Uterus (tissue), 4 donors: ENCODE results near the gene PPARA. TPM values are rescaled to one million over a fixed set of nuclear protein-coding genes. Genes with fewer than 3 reads are reported as not detected.

Source experiments
- DNase-seq, 2 donors: peaks; one replicate each; pipeline ENCODE4 v3.0.0-alpha.2; 2019 to 2020
- H3K27ac ChIP-seq, 2 donors: fragments of 200-600 bp; sonication (generic); 1 replicate in 1 of 2; 2 replicates in 1 of 2; pipeline ENCODE4 v1.5.1; 2016 to 2018
- H3K27me3 ChIP-seq, 2 donors: fragments of 200-600 bp; sonication (generic); one replicate each; pipeline ENCODE4 v1.5.1; 2018 to 2019; ENCODE audit warnings: control low read depth in 1 of 2
- H3K36me3 ChIP-seq, 2 donors: fragments of 200-600 bp; sonication (generic); one replicate each; pipeline ENCODE4 v1.5.1; 2019; ENCODE audit warnings: control low read depth in 1 of 2
- H3K4me1 ChIP-seq, 2 donors: fragments of 200-600 bp; sonication (generic); one replicate each; pipeline ENCODE4 v1.5.1; 2018 to 2019; ENCODE audit warnings: control low read depth in 1 of 2
- H3K4me3 ChIP-seq, 2 donors: fragments of 200-600 bp; sonication (generic); 1 replicate in 1 of 2; 2 replicates in 1 of 2; pipeline ENCODE4 v1.5.1; 2018 to 2019; ENCODE audit warnings: mild to moderate bottlenecking in 1 of 2
- H3K9me3 ChIP-seq, 2 donors: fragments of 200-600 bp; sonication (generic); one replicate each; pipeline ENCODE4 v1.5.1; 2019; ENCODE audit warnings: control low read depth in 1 of 2
- POLR2A ChIP-seq, 2 donors: fragments of 450-650 bp; IDR thresholded peaks; one replicate each; pipeline ENCODE4 v1.6.1; 2016; ENCODE audit warnings: antibody characterized with exemption in 2 of 2, mild to moderate bottlenecking in 1 of 2, moderate library complexity in 1 of 2
- intact Hi-C: fragments of 100-400 bp; cut with DNase I; formaldehyde crosslinking; loops from one replicate; pipeline ENCODE4 v1.15.1; 2023; ENCODE audit warnings: low total_unique reads
- total RNA-seq, 4 donors: library from RNA; depleted of rRNA in 3 of 4; stranded (reverse); fragments of >200 nt in 3 of 4; gene quantifications; one replicate each; pipeline versions ENCODE4 v1.1.0 to v1.2.4, GENCODE V29; 2014 to 2023
- TF ChIP-seq, protein P1 (sequence below), 4 experiments: fragments of 200-600 bp in 2 of 4; fragments of 450-650 bp in 2 of 4; sonication (generic) in 2 of 4; IDR thresholded peaks; one replicate each; pipeline ENCODE4 v1.5.1; 2016 to 2019; ENCODE audit warnings: antibody characterized with exemption in 4 of 4, mild to moderate bottlenecking in 2 of 4, moderate library complexity in 1 of 4
- donor health status: DM: yes; HTN: yes; CAD: no.

PPARA gene
- total RNA-seq, 4 donors from 2014 or later = 1.8 to 24.8 (median 14.0) TPM

DNA sequence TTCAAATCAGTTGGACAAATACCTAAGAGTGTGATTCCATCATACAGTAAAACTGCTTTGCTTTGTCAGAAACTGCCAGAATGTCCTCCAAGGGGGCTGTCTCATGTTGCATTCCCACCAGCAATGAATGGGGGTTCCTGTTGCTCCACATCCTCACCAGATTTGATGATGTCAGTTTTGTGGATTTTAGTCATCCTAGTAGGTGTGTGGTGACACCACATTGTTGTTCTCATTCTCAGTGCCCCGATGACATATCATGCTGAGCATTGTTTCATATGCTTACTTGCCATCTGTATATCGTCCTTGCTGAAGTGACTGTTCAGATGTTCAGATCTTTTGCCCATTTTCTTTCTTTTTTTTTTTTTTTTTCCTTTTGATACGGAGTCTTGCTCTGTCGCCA, 62.7 kb downstream of the PPARA start:
- Histone ChIP-seq H3K27ac (no peak overlapping the region), H3K9me3 (no peaks in the 10 kb centered on the region), H3K27me3 (no peaks in the 10 kb centered on the region), H3K4me1 (no peaks in the 10 kb centered on the region), H3K4me3 (no peak overlapping the region), H3K36me3 (no peaks in the 10 kb centered on the region)
- TF ChIP-seq POLR2A (IDR thresholded peaks at IDR 0.05) = no peak
- TF ChIP-seq, protein P1, sequence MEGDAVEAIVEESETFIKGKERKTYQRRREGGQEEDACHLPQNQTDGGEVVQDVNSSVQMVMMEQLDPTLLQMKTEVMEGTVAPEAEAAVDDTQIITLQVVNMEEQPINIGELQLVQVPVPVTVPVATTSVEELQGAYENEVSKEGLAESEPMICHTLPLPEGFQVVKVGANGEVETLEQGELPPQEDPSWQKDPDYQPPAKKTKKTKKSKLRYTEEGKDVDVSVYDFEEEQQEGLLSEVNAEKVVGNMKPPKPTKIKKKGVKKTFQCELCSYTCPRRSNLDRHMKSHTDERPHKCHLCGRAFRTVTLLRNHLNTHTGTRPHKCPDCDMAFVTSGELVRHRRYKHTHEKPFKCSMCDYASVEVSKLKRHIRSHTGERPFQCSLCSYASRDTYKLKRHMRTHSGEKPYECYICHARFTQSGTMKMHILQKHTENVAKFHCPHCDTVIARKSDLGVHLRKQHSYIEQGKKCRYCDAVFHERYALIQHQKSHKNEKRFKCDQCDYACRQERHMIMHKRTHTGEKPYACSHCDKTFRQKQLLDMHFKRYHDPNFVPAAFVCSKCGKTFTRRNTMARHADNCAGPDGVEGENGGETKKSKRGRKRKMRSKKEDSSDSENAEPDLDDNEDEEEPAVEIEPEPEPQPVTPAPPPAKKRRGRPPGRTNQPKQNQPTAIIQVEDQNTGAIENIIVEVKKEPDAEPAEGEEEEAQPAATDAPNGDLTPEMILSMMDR (IDR thresholded peaks at IDR 0.05) = no peak
- intact Hi-C loops = no loop called here
- no peak for DNase-seq

DNA sequence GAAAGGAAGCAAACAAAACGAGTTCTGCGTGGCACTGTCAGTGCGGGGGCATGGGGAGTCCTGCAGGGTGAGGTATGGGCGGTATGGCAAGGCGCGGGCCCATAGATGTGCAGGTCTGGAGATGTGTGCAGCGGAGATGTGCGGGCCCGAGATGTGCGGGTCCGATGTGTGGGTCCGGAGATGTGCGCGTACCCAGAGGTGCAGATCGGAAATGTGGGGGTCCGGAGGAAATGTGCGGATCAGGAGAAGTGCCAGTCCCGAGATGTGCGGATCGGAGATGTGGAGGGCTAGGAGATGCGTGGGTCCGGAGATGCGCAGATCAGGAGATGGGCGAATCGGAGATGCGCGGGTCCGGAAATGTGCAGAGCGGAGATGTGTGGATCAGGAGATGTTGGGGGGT, 63.8 kb downstream of the PPARA start:
- Histone ChIP-seq H3K27me3 (no peaks in the 10 kb centered on the region), H3K4me3 (no peak overlapping the region), H3K27ac (no peak overlapping the region), H3K9me3 (no peaks in the 10 kb centered on the region), H3K4me1 (no peaks in the 10 kb centered on the region), H3K36me3 (no peaks in the 10 kb centered on the region)
- TF ChIP-seq, protein P1 (IDR thresholded peaks at IDR 0.05) = no peak
- no peak for TF ChIP-seq POLR2A (IDR thresholded peaks at IDR 0.05)
- intact Hi-C loops = no loop called here
- DNase-seq = no peak

DNA sequence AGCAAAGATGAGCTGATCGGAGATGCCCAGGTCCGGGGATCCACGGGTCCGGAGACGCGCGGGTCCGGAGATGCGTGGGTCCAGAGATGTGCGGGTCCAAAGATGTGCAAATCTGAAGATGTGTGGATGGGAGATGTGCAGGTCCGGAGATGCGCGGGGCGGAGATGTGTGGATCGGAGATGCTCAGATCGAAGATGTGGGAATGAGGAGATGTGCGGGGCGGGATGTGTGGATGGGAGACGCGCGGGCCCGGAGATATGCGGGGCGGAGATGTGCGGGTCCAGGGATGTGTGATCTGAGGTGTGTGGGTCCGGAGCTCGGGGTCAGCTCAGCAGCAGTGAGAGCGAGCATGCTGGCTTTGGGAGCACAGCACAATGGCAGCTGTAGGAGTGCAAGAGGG, 64.3 kb downstream of the PPARA start:
- no peak for TF ChIP-seq POLR2A (IDR thresholded peaks at IDR 0.05)
- TF ChIP-seq, protein P1 (IDR thresholded peaks at IDR 0.05) = no peak
- Histone ChIP-seq H3K27me3 (no peaks in the 10 kb centered on the region), H3K4me3 (no peak overlapping the region), H3K36me3 (no peaks in the 10 kb centered on the region), H3K4me1 (no peaks in the 10 kb centered on the region), H3K27ac (no peak overlapping the region), H3K9me3 (no peaks in the 10 kb centered on the region)
- no peak for DNase-seq
- intact Hi-C loops = no loop called here

DNA sequence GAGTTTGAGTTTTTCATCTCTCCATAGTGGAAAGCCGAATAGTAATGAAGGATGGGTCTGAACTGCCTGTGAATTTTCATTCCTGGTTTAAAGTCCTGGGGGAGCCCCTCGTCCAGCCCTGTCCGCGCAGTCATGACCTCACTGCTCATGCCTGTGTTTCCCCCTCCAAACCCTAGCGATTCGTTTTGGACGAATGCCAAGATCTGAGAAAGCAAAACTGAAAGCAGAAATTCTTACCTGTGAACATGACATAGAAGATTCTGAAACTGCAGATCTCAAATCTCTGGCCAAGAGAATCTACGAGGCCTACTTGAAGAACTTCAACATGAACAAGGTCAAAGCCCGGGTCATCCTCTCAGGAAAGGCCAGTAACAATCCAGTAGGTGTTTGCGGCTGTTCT, 69.3 kb downstream of the PPARA start:
- intact Hi-C loops = no loop called here
- Histone ChIP-seq H3K9me3 (no peaks in the 10 kb centered on the region), H3K27me3 (no peaks in the 10 kb centered on the region), H3K36me3 (no peaks in the 10 kb centered on the region), H3K4me3 (no peak overlapping the region), H3K27ac (no peak overlapping the region), H3K4me1 (no peaks in the 10 kb centered on the region)
- TF ChIP-seq POLR2A (IDR thresholded peaks at IDR 0.05) = no peak
- TF ChIP-seq, protein P1 (IDR thresholded peaks at IDR 0.05) = no peak
- DNase-seq = no peak

DNA sequence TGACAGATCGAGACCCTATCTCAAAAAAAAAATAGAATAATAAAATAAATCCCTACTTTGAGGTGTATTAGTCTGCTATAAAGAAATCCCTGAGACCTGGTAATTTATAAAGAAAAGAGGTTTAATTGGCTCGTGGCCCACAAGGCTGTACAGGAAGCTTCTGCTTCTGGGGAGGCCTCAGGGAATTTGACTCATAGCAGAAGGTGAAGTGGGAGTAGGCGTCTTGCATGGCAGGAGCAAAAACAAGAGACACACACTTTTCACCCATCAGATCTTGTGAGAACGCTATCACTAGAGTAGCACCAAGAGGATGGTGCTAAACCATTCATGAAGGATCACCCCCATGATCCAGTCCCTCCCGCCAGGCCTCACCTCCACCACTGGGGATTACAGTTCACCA, 70.6 kb downstream of the PPARA start:
- no peaks in the 10 kb centered on the region for H3K4me1 ChIP-seq
- H3K36me3 ChIP-seq = no peaks in the 10 kb centered on the region
- TF ChIP-seq POLR2A (IDR thresholded peaks at IDR 0.05) = no peak
- TF ChIP-seq, protein P1 (IDR thresholded peaks at IDR 0.05) = no peak
- H3K4me3 ChIP-seq = no peak overlapping the region
- no peaks in the 10 kb centered on the region for H3K9me3 ChIP-seq
- no peak for DNase-seq
- no peaks in the 10 kb centered on the region for H3K27me3 ChIP-seq
- intact Hi-C loops = no loop called here
- no peak overlapping the region for H3K27ac ChIP-seq
